GM06990 (cell line): ENCODE data around the gene PIGQ.

ENCODE experiments used
- DNase-seq: peaks from one replicate; pipeline ENCODE4 v3.0.0-alpha.2; 2011; ENCODE audit not compliant: insufficient read length; ENCODE audit errors: extremely low read depth
- H3K27me3 ChIP-seq: replicated peaks from 2 replicates; pipeline ENCODE4 v1.6.0; 2011; ENCODE audit warnings: low read length; ENCODE audit not compliant: control insufficient read depth, insufficient read depth
- H3K36me3 ChIP-seq: 2 replicates; pipeline ENCODE4 v1.5.1; 2011; ENCODE audit warnings: low read length; ENCODE audit not compliant: control insufficient read depth, insufficient read depth
- H3K4me3 ChIP-seq: replicated peaks from 2 replicates; pipeline ENCODE4 v1.5.1; 2011; ENCODE audit warnings: low read depth, mild to moderate bottlenecking, control low read depth, low read length
- TF ChIP-seq, protein P1 (sequence below): IDR thresholded peaks from 2 replicates; pipeline ENCODE4 v1.5.1; 2011; ENCODE audit warnings: low read length, control low read depth, mild to moderate bottlenecking, inconsistent platforms; ENCODE audit not compliant: insufficient read depth, poor library complexity, severe bottlenecking

The PIGQ gene

DNA sequence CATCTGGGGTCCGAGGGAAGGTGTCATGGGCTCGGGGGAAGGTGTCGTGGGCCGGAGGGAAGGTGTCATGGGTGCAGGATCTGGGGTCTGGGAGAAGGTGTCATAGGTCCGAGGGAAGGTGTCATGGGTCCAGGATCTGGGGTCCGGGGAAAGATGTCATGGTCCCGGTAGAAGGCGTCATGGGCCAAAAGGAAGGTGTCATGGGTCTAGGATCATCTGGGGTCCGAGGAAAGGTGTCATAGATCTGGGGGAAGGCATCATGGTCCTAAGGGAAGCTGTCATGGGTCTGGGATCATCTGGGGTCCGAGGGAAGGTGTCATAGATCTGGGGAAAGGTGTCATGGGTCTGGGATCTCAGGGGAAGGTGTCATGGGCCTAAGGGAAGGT is 21.0 kb downstream of the PIGQ start:
- TF ChIP-seq, protein P1, sequence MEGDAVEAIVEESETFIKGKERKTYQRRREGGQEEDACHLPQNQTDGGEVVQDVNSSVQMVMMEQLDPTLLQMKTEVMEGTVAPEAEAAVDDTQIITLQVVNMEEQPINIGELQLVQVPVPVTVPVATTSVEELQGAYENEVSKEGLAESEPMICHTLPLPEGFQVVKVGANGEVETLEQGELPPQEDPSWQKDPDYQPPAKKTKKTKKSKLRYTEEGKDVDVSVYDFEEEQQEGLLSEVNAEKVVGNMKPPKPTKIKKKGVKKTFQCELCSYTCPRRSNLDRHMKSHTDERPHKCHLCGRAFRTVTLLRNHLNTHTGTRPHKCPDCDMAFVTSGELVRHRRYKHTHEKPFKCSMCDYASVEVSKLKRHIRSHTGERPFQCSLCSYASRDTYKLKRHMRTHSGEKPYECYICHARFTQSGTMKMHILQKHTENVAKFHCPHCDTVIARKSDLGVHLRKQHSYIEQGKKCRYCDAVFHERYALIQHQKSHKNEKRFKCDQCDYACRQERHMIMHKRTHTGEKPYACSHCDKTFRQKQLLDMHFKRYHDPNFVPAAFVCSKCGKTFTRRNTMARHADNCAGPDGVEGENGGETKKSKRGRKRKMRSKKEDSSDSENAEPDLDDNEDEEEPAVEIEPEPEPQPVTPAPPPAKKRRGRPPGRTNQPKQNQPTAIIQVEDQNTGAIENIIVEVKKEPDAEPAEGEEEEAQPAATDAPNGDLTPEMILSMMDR = no peak
- H3K27me3 ChIP-seq = no peaks in the 10 kb centered on the region
- DNase-seq = no peak
- peak overlapping the region; percentile 83 for H3K4me3 ChIP-seq
- H3K36me3 ChIP-seq = no peaks in the 10 kb centered on the region; the same call in 1 of the 2 replicates

GRCh38 chr16:591231-591630 is 21.5 kb downstream of the PIGQ start:
- Histone ChIP-seq H3K27me3 (no peaks in the 10 kb centered on the region), H3K4me3 (no peak overlapping the region; the same call in 1 of the 2 replicates), H3K36me3 (no peaks in the 10 kb centered on the region; the same call in 1 of the 2 replicates)
- no peak for DNase-seq
- TF ChIP-seq, protein P1 = no peak

DNA sequence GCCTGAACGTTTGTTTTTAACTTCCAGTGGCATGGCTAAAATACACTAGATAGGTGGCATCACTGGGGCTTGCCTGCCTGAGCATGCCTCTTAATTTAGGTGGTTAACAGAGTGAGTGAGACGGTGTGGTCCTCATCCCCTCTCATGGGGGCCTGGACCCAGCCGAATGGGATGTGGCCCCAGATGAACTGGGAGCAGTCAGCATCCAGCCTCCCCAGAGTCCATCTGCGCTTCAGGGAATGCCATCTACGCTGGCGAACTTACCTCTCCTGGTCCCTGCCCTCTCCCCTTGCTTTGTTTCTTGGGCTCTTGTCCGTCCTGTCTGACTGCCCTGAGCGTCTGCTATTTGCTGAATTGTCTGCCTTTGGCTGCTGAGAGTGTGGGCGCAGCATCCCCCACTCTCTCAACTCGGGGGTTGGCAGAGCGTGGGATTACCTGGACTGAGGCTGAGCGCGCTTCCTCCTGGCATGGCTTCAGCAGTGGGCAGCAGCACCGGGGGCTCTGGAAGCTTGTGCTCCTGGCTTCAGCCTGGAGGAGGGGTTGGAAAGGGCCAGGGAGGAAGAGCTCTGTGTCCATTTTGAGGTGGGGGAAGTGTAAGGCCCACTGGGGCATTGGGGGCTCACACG is 22.2 kb downstream of the PIGQ start:
- no peak overlapping the region for H3K4me3 ChIP-seq

DNA sequence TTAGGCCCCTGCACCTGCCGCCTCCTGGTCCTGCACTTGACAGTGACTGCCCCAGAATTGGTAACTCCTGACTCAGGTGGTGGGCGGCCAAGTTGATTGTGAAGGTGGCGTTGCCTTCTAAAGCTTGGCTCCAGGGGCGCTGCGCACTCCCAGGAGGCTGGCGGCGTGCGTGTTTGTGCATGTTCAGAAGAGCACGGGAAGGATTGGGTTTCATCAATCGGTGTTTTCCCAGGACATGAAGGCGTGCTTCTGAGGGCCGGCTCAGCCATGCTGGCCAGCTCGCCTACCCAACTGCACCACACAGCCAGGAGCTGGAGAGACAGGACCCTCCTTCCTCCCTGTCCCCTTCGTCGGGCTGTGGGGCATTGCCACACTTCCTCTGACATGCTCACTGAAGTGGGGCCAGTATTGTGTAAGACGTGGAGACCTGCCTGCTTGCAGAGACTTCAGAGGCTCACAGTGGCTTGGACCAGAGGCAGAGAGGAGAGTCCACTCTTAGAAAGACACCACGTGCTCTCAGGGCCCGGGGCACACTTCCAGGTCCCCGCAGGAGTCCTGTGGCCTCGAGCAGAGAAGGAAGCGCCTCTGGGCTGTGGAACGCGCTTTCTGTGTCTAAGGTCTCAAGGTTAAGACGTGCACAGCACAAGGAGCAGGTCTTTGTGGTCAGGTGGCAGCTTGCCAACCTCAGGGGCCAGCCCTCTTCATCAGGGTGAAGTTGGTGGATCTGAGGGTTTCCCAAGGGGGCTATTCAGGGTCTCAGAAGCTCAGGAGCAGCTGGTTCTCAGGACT is 22.9 kb downstream of the PIGQ start:
- H3K27me3 ChIP-seq = no peaks in the 10 kb centered on the region
- TF ChIP-seq, protein P1 = no peak
- no peak for DNase-seq
- H3K36me3 ChIP-seq = no peaks in the 10 kb centered on the region; the same call in 1 of the 2 replicates
- no peak overlapping the region for H3K4me3 ChIP-seq

More for the DNA sequence above, 22.2 kb downstream of the PIGQ start:
- Histone ChIP-seq H3K36me3 (no peaks in the 10 kb centered on the region; the same call in 1 of the 2 replicates), H3K27me3 (no peaks in the 10 kb centered on the region)
- no peak for DNase-seq
- TF ChIP-seq, protein P1 = no peak

GRCh38 chr16:593406-593805 is 23.6 kb downstream of the PIGQ start:
- Histone ChIP-seq H3K4me3 (no peak overlapping the region), H3K27me3 (no peaks in the 10 kb centered on the region), H3K36me3 (no peaks in the 10 kb centered on the region; the same call in 1 of the 2 replicates)
- DNase-seq = no peak
- TF ChIP-seq, protein P1 = no peak
